GM12872 (cell line): ENCODE measurements around the gene NODAL.

Experiments used
- TF ChIP-seq, protein P1 (sequence below): IDR thresholded peaks from 3 replicates; pipeline ENCODE4 v1.5.1; 2011; ENCODE audit warnings: low read depth, mild to moderate bottlenecking, low read length, moderate library complexity; ENCODE audit not compliant: insufficient read depth

Gene NODAL

DNA sequence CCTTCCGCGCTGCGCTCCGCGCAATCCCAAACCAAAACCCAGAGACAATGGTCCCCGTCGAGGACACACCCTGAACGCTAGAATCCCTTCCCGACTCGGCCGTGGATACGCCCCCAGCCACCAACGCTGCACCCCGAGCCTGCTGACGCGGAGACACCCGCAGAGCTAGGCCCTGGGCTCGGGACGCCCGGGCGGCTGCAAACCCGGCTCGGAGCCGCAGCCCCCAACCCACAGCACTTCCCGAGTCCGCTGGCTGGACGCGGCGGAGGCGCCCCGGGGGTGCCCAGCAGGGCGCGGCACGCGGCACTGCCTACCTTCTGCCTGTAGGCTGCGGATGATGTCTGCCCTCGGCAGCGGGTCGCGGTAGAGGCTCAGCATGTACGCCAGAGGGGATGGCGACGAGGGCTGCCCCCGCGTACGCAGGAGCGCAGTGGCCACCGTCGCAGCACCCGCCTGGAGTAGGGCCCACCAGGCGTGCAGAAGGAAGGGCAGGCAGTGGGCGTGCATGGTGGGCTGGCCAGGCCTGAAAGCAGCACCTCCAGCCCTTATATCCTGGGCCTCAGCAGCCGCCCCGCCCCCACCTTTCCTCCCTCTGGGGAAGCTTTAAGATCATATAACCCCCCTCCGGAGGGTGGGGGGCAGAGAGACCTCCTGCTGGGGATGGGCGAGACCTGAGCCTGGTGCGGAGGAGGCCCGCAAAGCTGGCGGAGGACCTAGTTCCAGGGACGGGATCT lies at the start of gene NODAL:
TSS of gene NODAL (minus strand) at position 521 of the 734 bp plus-strand sequence. CDS start at position 507, 14 bp downstream.
- TF ChIP-seq, protein P1, sequence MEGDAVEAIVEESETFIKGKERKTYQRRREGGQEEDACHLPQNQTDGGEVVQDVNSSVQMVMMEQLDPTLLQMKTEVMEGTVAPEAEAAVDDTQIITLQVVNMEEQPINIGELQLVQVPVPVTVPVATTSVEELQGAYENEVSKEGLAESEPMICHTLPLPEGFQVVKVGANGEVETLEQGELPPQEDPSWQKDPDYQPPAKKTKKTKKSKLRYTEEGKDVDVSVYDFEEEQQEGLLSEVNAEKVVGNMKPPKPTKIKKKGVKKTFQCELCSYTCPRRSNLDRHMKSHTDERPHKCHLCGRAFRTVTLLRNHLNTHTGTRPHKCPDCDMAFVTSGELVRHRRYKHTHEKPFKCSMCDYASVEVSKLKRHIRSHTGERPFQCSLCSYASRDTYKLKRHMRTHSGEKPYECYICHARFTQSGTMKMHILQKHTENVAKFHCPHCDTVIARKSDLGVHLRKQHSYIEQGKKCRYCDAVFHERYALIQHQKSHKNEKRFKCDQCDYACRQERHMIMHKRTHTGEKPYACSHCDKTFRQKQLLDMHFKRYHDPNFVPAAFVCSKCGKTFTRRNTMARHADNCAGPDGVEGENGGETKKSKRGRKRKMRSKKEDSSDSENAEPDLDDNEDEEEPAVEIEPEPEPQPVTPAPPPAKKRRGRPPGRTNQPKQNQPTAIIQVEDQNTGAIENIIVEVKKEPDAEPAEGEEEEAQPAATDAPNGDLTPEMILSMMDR: no peak

DNA sequence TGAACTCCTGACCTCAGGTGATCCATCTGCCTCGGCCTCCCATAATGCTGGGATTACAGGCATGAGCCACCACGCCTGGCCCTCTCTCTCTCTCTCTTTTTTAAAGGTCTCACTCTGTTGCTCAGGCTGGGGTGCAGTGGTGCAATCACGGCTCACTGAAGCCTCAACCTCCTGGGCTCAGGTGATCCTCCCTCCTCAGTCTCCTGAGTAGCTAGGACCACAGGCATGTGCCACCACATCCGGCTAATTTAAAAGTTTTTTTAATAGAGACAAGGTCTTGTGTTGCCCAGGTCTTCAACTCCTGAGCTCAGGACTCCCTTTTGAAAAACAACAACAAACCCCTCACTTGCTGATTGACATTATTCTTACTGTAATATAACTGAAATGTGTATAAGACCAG lies 48.7 kb upstream of the NODAL start:
- TF ChIP-seq, protein P1: no peak

DNA sequence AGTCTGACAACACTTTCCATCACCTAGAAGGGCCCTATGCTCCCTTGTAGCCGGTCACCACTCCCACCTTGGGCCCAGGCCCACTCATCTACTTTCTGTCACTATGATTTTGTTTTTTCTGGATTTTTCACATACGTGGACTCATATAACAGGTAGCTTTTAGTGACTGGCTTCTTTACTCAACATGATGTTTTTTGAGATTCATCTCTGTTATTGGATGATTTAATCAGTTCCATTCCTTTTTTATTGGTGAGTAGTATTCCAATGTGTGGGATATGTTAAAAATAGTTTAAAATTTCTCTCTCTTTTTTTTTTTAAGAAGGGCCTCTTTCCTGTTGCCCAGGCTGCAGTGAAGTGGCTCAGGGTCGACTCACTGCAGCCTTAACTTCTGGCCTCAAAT lies 46.3 kb upstream of the NODAL start:
- TF ChIP-seq, protein P1: no peak

DNA sequence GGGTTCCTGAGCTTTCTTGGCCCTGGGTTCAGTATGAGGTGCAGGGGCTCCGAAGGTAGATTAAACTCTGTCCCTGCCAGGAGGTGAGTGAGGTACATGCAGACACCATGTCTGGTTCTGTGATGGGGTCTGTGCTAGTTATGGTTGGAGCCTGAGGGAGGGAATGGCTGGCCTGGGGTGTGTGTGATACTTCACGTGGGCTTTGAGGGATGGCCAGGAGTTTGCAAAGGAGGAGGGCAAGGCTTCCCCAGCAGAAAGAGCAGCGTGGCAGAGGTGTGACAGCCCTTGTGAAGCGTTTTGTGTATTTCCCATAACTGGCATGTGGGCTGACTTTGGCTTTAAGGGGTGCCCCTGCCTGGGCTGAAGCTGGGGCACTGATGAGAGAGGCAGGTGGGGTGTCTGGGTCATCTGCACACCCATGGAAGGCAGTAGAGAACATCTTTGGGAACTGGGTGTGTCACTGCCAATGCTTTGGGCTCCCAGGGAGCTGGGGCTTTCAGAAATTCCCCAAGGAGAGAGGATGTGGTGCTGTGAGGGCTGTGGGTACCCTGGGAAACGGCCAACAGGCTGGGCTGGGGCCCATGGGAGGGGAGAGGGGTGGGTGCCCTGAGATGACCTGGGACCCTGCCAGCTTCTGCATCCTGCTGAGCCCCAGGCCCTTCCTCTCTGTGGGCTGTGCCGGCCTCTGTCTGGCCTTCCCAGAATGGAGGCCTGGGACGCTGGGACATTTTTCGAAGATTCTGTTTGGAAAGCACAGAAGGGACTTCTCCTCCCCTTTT lies 41.7 kb upstream of the NODAL start:
- TF ChIP-seq, protein P1: no peak

DNA sequence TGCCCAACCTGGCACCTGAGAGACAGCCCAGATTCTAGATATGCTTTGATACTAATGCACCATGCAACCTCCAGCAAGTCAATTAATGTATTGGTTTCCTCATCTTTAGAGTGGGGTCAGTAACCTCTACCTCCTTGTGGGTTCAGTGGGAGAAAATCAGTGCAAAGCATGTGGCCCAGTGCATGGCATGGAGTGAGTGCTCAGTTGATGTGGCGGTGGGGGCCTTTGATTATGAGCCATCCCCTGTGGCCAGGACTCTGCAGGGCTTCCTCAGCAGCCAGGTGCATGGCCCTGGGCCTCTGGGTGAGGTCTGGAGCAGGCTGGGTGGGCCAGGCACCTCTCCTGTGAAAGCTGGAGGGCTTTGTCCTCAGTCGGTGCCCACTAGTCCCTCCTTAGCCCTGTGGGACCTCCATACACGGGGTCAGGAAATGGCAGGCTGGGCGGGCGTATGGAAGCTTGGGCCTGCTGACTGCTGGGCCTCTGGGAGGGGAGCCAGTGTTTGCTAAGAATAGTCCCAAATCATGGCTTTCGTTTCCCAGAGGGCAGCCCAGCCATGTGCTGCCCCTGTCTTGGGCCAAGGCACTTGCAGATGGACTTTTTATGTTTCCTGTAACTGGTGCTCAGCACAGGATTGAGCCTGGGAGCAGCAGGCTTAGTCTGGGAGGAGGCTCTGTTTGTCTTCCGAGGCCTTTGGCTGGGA lies 40.5 kb upstream of the NODAL start:
- TF ChIP-seq, protein P1: no peak

DNA sequence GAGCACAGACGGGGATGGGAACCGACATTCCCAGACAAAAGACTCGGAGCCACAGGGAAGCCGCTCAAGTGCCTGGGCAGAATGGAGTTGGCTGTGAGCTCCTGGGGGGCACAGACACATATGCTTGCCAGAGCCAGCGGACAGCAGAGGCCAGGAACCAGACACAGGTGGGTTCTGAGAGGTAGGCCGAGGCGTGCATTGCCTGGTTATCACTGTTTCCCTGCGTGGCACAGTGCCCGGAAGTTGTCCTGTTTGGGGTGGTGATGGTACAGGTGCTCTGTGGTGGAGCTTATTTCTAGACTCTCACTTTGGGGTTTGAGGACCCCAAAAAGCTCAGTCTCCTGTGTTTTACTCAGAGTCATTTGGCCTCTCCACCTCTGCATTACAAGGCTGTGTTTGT lies 39.6 kb upstream of the NODAL start:
- TF ChIP-seq, protein P1: no peak

DNA sequence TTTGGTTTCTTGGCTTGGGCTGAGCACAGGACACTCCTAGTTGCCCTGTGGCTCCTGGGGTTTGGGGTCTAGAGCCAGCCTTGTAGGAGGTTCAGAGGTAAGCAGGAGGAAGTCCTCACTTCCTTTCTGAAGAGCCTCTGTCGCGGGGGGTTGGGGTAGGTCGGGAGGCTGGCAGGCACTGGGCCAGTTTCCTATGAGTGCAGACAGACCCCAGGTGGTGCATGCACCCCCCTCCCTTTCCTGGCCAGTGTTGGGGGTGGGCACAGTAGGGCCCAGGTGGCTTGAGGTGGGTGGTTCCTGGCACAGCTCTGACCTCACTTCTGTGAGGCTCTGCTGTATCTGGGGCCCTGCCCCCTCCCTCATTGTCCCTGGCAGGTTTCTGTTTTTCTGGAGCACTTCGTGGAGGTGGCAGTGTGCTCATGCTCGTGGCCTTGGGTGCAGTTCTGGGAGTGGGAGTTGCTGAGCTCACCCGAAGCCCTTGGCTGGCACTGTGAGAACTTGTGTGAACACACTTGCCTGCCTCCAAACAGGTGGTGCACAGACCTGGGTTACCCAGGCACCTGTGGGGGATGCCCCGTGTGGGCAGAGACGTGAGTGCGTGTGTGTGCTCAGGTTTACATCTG lies 38.9 kb upstream of the NODAL start:
- TF ChIP-seq, protein P1: no peak
